Right cardiac atrium (tissue), 5 donors: ENCODE results near the gene FPR3. TPM values are rescaled to one million over a fixed set of nuclear protein-coding genes. Genes with fewer than 3 reads are reported as not detected.

ENCODE experiments used
- ATAC-seq, 2 donors: fragments of 200-7000 bp; cut with Tn5 transposase; one replicate each; pipeline versions ENCODE4 v1.8.0 to v1.9.1; 2020; ENCODE audit warnings: moderate library complexity in 2 of 2, mild to moderate bottlenecking in 1 of 2
- DNase-seq, 3 donors: peaks; one replicate each; pipeline ENCODE4 v3.0.0-alpha.2; 2020
- H3K27ac ChIP-seq: one replicate; pipeline ENCODE4 v1.5.1; 2013; ENCODE audit warnings: mild to moderate bottlenecking, low read length, control low read depth, moderate library complexity
- H3K27me3 ChIP-seq: one replicate; pipeline ENCODE4 v1.6.1; 2013; ENCODE audit not compliant: control insufficient read depth, insufficient read depth
- H3K4me1 ChIP-seq: one replicate; pipeline ENCODE4 v1.6.1; 2013; ENCODE audit warnings: low read length; ENCODE audit not compliant: control insufficient read depth, insufficient read depth
- H3K4me3 ChIP-seq: one replicate; pipeline ENCODE4 v1.5.1; 2013; ENCODE audit warnings: low read length, control low read depth
- H3K9me3 ChIP-seq: one replicate; pipeline ENCODE4 v1.6.1; 2013; ENCODE audit warnings: low read length; ENCODE audit not compliant: control insufficient read depth
- WGBS: extraction: QIAGEN DNeasy Blood & Tissue Kit; methylation state at CpG from one replicate; pipeline ENCODE4 v1.1.7; 2013; 5-methylcytosine and 5-hydroxymethylcytosine counted together
- intact Hi-C, 4 donors: fragments of 100-400 bp; cut with DNase I; formaldehyde crosslinking; loops; one replicate each; pipeline versions ENCODE4 v1.11.0 to v1.14.0; 2022 to 2023
- polyA plus RNA-seq: library from polyadenylated mRNA; stranded (reverse); fragments of 200-250 nt; gene quantifications from one replicate; pipeline ENCODE4 v1.2.3, GENCODE V29; 2013
- total RNA-seq, 4 donors: library from RNA; stranded (reverse); fragmentation: NEBNext Ultra II Directional; extraction: Animal tissue kit (Norgen Biotek cat#: 25700); gene quantifications; one replicate each; pipeline ENCODE4 v1.2.1, GENCODE V29; 2021
- donor health status: healthy with polysubstance abuse.
- donor health status: DM: no; HTN: yes; CAD: no.
- donor health status: DM: no; HTN: no; CAD: no.
- donor health status: DM: no; HTN: yes; CAD: no; lungs with severe emphysema.
- donor health status: DM: yes; HTN: yes; CAD: no.

FPR3 gene
- total and polyA plus RNA-seq, 5 donors = 1.6 to 11.8 (median 7.7) TPM

DNA sequence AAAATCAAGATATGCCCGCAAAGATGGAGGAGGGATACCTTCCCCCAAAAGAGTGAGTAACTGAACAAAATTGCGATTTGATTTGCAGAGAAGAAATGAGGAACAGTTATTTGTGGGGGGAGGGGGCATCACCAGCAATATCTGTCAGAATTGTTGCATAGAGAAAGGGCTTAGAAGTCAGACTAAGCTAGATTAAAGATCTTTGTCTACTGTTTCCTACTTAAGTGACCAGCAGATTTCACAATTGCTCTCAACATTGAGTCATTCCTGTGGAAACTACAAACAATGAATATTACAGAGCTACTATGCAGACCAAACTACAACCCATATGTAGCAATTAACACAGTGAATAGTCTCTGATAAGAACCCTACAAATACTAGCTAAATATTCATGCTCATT lies 27.4 kb downstream of the FPR3 start:
- intact Hi-C loops = no loop called here
- peak in 1 of 2 donors; percentile 35 for ATAC-seq
- no peaks in the 10 kb centered on the region for H3K4me1 ChIP-seq
- H3K9me3 ChIP-seq = no peaks in the 10 kb centered on the region
- no peaks in the 10 kb centered on the region for H3K27me3 ChIP-seq
- no peak for DNase-seq
- H3K27ac ChIP-seq = no peak overlapping the region
- 87% methylated on average over 2 of the region's 2 CpGs for WGBS
- H3K4me3 ChIP-seq = no peak overlapping the region

GRCh38 chr19:51822946-51823345 lies 28.0 kb downstream of the FPR3 start:
- no peak for ATAC-seq
- Histone ChIP-seq H3K4me3 (no peak overlapping the region), H3K4me1 (no peaks in the 10 kb centered on the region), H3K27ac (no peak overlapping the region), H3K27me3 (no peaks in the 10 kb centered on the region), H3K9me3 (no peaks in the 10 kb centered on the region)
- intact Hi-C loops = no loop called here
- no peak for DNase-seq
- WGBS = 94% methylated on average over 3 of the region's 3 CpGs

DNA sequence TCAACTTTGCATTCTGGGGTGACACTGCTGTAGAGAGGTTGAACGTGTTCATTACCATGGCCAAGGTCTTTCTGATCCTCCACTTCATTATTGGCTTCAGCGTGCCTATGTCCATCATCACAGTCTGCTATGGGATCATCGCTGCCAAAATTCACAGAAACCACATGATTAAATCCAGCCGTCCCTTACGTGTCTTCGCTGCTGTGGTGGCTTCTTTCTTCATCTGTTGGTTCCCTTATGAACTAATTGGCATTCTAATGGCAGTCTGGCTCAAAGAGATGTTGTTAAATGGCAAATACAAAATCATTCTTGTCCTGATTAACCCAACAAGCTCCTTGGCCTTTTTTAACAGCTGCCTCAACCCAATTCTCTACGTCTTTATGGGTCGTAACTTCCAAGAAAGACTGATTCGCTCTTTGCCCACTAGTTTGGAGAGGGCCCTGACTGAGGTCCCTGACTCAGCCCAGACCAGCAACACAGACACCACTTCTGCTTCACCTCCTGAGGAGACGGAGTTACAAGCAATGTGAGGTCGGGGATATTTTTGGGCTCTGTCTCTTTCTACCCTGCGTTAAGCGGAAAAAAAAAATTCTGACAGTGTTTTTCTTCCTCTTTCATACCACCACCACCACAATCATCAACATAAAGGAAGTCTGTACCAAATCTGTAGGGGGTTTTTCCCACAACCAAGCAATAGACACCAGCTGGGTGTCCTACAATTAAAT lies 29.5 kb downstream of the FPR3 start:
- Histone ChIP-seq H3K27ac (no peak overlapping the region), H3K4me1 (no peaks in the 10 kb centered on the region), H3K9me3 (no peaks in the 10 kb centered on the region), H3K4me3 (no peak overlapping the region), H3K27me3 (no peaks in the 10 kb centered on the region)
- intact Hi-C loops = no loop called here
- ATAC-seq (peak; percentile 26 to 38), DNase-seq (no peak)
- WGBS = 84% methylated on average over 13 of the region's 13 CpGs

- Histone ChIP-seq H3K27ac (no peak overlapping the region), H3K4me3 (no peak overlapping the region), H3K9me3 (no peaks in the 10 kb centered on the region), H3K4me1 (no peaks in the 10 kb centered on the region), H3K27me3 (no peaks in the 10 kb centered on the region)
- WGBS = 70% methylated on average over 2 of the region's 2 CpGs
- intact Hi-C loops = no loop called here
- peak in 1 of 2 donors; percentile 48 for ATAC-seq
- DNase-seq = no peak
These were observed 35.3 kb downstream of the FPR3 start for GRCh38 chr19:51830274-51830673.

DNA sequence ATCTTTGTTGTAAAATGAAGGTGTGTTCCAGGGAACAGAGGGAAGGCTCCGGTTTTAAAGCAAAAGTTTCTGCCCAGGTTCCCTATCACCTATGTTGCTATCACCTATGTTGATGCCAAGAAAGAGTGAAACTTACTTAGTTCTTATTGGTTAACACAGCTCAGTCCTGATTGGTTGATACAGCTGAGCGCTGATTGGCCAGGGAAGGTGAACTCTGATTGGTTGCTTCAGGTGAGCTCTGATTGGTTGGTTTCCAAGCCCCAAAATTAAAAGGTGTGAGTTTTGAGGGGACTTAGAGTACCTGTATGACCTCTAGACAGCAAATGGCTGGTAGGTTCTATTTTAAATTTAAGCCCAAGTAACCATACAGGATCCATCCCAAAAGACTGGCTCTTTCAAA lies 42.2 kb downstream of the FPR3 start:
- DNase-seq (no peak), ATAC-seq (no peak)
- Histone ChIP-seq H3K4me3 (no peak overlapping the region), H3K27me3 (no peaks in the 10 kb centered on the region), H3K9me3 (no peaks in the 10 kb centered on the region), H3K4me1 (no peaks in the 10 kb centered on the region), H3K27ac (no peak overlapping the region)
- intact Hi-C loops = no loop called here
- WGBS = over 99% methylated on average over 2 of the region's 2 CpGs

GRCh38 chr19:51861870-51862622 lies 67.1 kb downstream of the FPR3 start:
- H3K4me1 ChIP-seq = no peaks in the 10 kb centered on the region
- H3K27me3 ChIP-seq = no peaks in the 10 kb centered on the region
- WGBS = 98% methylated on average over 2 of the region's 2 CpGs
- H3K27ac ChIP-seq = no peak overlapping the region
- H3K4me3 ChIP-seq = no peak overlapping the region
- H3K9me3 ChIP-seq = peaks cover 3% of the 10 kb centered on the region
- ATAC-seq = no peak
- intact Hi-C loops = no loop called here
- DNase-seq = no peak

DNA sequence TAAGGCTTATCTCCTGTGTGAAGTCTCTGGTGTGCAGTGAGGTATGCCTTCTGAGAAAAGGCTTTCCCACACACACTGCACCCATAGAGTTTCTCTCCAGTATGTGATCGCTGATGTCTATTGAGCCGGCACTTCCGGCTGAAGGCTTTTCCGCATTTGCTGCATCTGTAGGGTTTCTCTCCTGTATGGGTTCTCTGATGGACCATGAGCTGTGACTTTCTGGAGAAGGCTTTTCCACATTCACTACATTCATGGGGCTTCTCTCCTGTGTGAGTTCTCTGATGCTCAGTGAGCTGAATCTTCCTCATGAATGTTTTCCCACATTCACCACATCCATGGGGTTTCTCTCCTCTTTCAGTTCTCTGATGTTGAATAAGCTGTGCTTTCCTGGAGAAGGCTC lies 78.1 kb downstream of the FPR3 start:
- intact Hi-C loops = no loop called here
- H3K9me3 ChIP-seq = peaks cover 18% of the 10 kb centered on the region
- DNase-seq = no peak
- no peak for ATAC-seq
- no peak overlapping the region for H3K4me3 ChIP-seq
- whole genome bisulfite sequencing = over 99% methylated on average over 4 of the region's 4 CpGs
- H3K4me1 ChIP-seq = no peaks in the 10 kb centered on the region
- no peaks in the 10 kb centered on the region for H3K27me3 ChIP-seq
- no peak overlapping the region for H3K27ac ChIP-seq

Other genes with a start within 250 kb of the FPR3 start
- gene ZNF175, start 223.9 kb upstream of the FPR3 start, total RNA-seq = 10 to 100 TPM in 2 of 4 donors, 1 to 10 TPM in 2; 8.7 to 12.4 (median 10.1) TPM
- 3.3 TPM for gene ZNF175, start 223.9 kb upstream of the FPR3 start, polyA plus RNA-seq
- 1 to 10 TPM in 1 of 4 donors, under 1 TPM in 2, not detected in 1; 0.20 to 1.2 (median 0.88) TPM for gene SIGLEC5, start 164.8 kb upstream of the FPR3 start, total RNA-seq
- gene SIGLEC5, start 164.8 kb upstream of the FPR3 start, polyA plus RNA-seq = not detected
- 1 to 10 TPM; 1.7 to 5.5 (median 3.8) TPM for gene SIGLEC14, start 148.3 kb upstream of the FPR3 start, total RNA-seq
- gene SIGLEC14, start 148.3 kb upstream of the FPR3 start, polyA plus RNA-seq = 0.75 TPM
- 10 to 100 TPM; 15.4 to 25.7 (median 17.2) TPM for gene SPACA6, start 101.8 kb upstream of the FPR3 start, total RNA-seq
- 15.0 TPM for gene SPACA6, start 101.8 kb upstream of the FPR3 start, polyA plus RNA-seq
- gene HAS1, start 71.2 kb upstream of the FPR3 start, total RNA-seq = 1 to 10 TPM in 3 of 4 donors, under 1 TPM in 1; 0.40 to 1.2 (median 1.1) TPM
- 1.7 TPM for gene HAS1, start 71.2 kb upstream of the FPR3 start, polyA plus RNA-seq
- gene FPR1, start 43.3 kb upstream of the FPR3 start, total RNA-seq = 10 to 100 TPM in 1 of 4 donors, 1 to 10 TPM in 3; 3.6 to 15.1 (median 7.0) TPM
- gene FPR1, start 43.3 kb upstream of the FPR3 start, polyA plus RNA-seq = 0.97 TPM
- gene FPR2, start 34.0 kb upstream of the FPR3 start, total RNA-seq = 1 to 10 TPM in 2 of 4 donors, under 1 TPM in 2; 0.42 to 1.4 (median 1.0) TPM
- gene FPR2, start 34.0 kb upstream of the FPR3 start, polyA plus RNA-seq = 0.09 TPM
- gene ZNF577, start 92.8 kb downstream of the FPR3 start, total RNA-seq = 10 to 100 TPM in 3 of 4 donors, 1 to 10 TPM in 1; 8.4 to 14.2 (median 10.5) TPM
- 9.3 TPM for gene ZNF577, start 92.8 kb downstream of the FPR3 start, polyA plus RNA-seq
- gene ZNF649, start 109.9 kb downstream of the FPR3 start, total RNA-seq = 10 to 100 TPM; 11.2 to 14.1 (median 11.7) TPM
- gene ZNF649, start 109.9 kb downstream of the FPR3 start, polyA plus RNA-seq = 5.2 TPM
- gene ZNF613, start 132.3 kb downstream of the FPR3 start, total RNA-seq = 1 to 10 TPM; 3.4 to 6.2 (median 5.3) TPM
- 3.9 TPM for gene ZNF613, start 132.3 kb downstream of the FPR3 start, polyA plus RNA-seq
- 10 to 100 TPM in 1 of 4 donors, 1 to 10 TPM in 3; 9.2 to 11.3 (median 9.8) TPM for gene ZNF350, start 191.7 kb downstream of the FPR3 start, total RNA-seq
- 5.2 TPM for gene ZNF350, start 191.7 kb downstream of the FPR3 start, polyA plus RNA-seq
- 10 to 100 TPM; 13.0 to 15.6 (median 15.1) TPM for gene ZNF615, start 213.1 kb downstream of the FPR3 start, total RNA-seq
- gene ZNF615, start 213.1 kb downstream of the FPR3 start, polyA plus RNA-seq = 5.4 TPM
- gene ZNF614, start 233.2 kb downstream of the FPR3 start, total RNA-seq = 10 to 100 TPM in 1 of 4 donors, 1 to 10 TPM in 3; 7.5 to 10.5 (median 8.0) TPM
- 4.0 TPM for gene ZNF614, start 233.2 kb downstream of the FPR3 start, polyA plus RNA-seq